ENCODE results near the gene DPPA4. TPM values are rescaled to one million over a fixed set of nuclear protein-coding genes. Genes with fewer than 3 reads are reported as not detected.

The DPPA4 gene
- total RNA-seq, 1 donor from 2014 or later, result 47.5 TPM

DNA sequence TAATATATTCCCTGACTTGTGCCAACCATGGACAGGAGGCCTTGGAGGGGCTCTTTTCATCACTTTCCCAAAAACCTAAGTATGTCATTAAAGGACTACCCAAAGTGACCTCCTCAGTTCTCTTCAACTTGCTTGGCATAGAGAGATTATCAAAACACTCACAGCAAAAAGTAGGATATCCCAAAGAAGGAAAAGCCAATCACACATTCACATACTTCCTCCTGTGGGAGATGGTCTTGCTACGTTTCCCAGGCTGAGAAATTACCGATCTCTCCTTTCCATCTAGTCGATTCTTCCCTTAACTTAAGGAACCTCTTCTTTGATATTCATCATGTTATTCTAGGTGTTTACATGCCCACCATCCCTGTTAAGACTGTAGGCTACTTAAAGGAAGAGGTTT lies 9.1 kb downstream of the DPPA4 start:
- H3K27ac Mint-ChIP-seq, result no peak overlapping the region
- no peak for DNase-seq (ENCODE audit: low spot score, unreplicated experiment)
- no peaks in the 10 kb centered on the region for H3K9me3 Mint-ChIP-seq (ENCODE audit: low read depth)
- TF ChIP-seq, protein P1, sequence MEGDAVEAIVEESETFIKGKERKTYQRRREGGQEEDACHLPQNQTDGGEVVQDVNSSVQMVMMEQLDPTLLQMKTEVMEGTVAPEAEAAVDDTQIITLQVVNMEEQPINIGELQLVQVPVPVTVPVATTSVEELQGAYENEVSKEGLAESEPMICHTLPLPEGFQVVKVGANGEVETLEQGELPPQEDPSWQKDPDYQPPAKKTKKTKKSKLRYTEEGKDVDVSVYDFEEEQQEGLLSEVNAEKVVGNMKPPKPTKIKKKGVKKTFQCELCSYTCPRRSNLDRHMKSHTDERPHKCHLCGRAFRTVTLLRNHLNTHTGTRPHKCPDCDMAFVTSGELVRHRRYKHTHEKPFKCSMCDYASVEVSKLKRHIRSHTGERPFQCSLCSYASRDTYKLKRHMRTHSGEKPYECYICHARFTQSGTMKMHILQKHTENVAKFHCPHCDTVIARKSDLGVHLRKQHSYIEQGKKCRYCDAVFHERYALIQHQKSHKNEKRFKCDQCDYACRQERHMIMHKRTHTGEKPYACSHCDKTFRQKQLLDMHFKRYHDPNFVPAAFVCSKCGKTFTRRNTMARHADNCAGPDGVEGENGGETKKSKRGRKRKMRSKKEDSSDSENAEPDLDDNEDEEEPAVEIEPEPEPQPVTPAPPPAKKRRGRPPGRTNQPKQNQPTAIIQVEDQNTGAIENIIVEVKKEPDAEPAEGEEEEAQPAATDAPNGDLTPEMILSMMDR (IDR thresholded peaks at IDR 0.05; ENCODE audit: unreplicated experiment), result no peak
- H3K4me3 Mint-ChIP-seq (ENCODE audit: low read depth), result no peak overlapping the region
- no peaks in the 10 kb centered on the region for H3K4me1 Mint-ChIP-seq (ENCODE audit: low read depth)
- no peaks in the 10 kb centered on the region for H3K27me3 Mint-ChIP-seq
- peaks cover 4% of the 10 kb centered on the region for H3K36me3 Mint-ChIP-seq (ENCODE audit: insufficient read depth)

GRCh38 chr3:109325657-109326056 lies 11.7 kb downstream of the DPPA4 start:
- H3K36me3 Mint-ChIP-seq (ENCODE audit: insufficient read depth), result peaks cover 4% of the 10 kb centered on the region
- H3K27ac Mint-ChIP-seq, result no peak overlapping the region
- no peaks in the 10 kb centered on the region for H3K27me3 Mint-ChIP-seq

DNA sequence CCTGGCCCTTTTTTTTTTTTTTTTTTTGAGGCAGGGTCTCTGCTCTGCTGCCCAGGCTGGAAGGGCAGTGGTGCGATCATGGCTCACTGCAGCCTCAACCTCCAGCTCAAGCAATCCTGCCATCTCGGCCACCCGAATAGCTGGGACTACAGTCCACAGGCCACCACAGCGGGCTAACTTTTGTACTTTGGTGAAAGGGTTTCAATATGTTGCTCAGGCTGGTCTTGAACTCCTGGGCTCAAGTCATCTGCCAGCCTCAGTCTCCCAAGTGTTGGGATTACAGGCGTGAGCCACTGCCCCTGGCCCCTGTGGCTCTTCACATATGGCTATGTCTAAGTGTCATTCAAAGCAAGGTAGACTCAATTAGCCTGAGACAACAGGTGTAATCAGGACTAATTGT lies 12.2 kb downstream of the DPPA4 start:
- H3K36me3 Mint-ChIP-seq (ENCODE audit: insufficient read depth), result peaks cover 4% of the 10 kb centered on the region
- TF ChIP-seq, protein P1 (IDR thresholded peaks at IDR 0.05; ENCODE audit: unreplicated experiment), result no peak
- no peak for DNase-seq (ENCODE audit: low spot score, unreplicated experiment)

More at GRCh38 chr3:109325657-109326056, 11.7 kb downstream of the DPPA4 start:
- Mint-ChIP-seq H3K9me3 (ENCODE audit: low read depth) (no peaks in the 10 kb centered on the region), H3K4me1 (ENCODE audit: low read depth) (no peaks in the 10 kb centered on the region), H3K4me3 (ENCODE audit: low read depth) (no peak overlapping the region)
- no peak for DNase-seq (ENCODE audit: low spot score, unreplicated experiment)
- TF ChIP-seq, protein P1 (IDR thresholded peaks at IDR 0.05; ENCODE audit: unreplicated experiment), result no peak

GRCh38 chr3:109316162-109316730 lies 21.1 kb downstream of the DPPA4 start, which contains the start of gene DPPA2:
DPPA2 (minus strand) TSS chr3:109316517; CDS start chr3:109314542, 1,975 bp downstream.
- Mint-ChIP-seq H3K27ac (no peak within 1 kb of the TSS), H3K4me3 (ENCODE audit: low read depth) (no peak within 1 kb of the TSS), H3K36me3 (ENCODE audit: insufficient read depth) (no peaks in the 10 kb centered on the region)

More for the DNA sequence above, 12.2 kb downstream of the DPPA4 start:
- H3K27ac Mint-ChIP-seq, result no peak overlapping the region
- no peaks in the 10 kb centered on the region for H3K9me3 Mint-ChIP-seq (ENCODE audit: low read depth)
- no peaks in the 10 kb centered on the region for H3K27me3 Mint-ChIP-seq
- no peak overlapping the region for H3K4me3 Mint-ChIP-seq (ENCODE audit: low read depth)
- no peaks in the 10 kb centered on the region for H3K4me1 Mint-ChIP-seq (ENCODE audit: low read depth)

DNA sequence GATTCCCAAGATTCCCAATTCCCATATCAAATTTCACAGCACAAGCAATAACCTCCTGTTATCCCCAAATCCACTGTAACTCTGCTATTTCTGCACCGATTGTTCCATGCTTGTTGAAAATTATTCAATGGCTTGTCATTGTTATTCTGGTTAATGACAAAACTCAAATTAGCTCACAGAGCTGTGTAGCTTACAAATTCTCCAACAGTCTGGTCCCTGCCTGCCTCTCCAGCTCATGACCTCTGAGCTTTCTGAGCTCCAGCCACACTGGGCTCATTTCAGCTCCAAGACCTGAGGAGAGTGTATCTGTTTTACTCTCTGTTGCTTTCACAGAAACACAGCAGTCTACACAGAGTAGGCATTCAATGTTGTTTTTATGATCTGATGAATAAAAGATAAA lies 24.3 kb downstream of the DPPA4 start:
- Mint-ChIP-seq H3K36me3 (ENCODE audit: insufficient read depth) (no peaks in the 10 kb centered on the region), H3K9me3 (ENCODE audit: low read depth) (no peaks in the 10 kb centered on the region), H3K27ac (no peak overlapping the region), H3K27me3 (no peaks in the 10 kb centered on the region), H3K4me3 (ENCODE audit: low read depth) (no peak overlapping the region), H3K4me1 (ENCODE audit: low read depth) (no peaks in the 10 kb centered on the region)
- TF ChIP-seq, protein P1 (IDR thresholded peaks at IDR 0.05; ENCODE audit: unreplicated experiment), result no peak
- DNase-seq (ENCODE audit: low spot score, unreplicated experiment), result no peak

More at GRCh38 chr3:109316162-109316730, 21.1 kb downstream of the DPPA4 start, which contains the start of gene DPPA2:
- no peaks in the 10 kb centered on the region for H3K27me3 Mint-ChIP-seq
- DNase-seq (ENCODE audit: low spot score, unreplicated experiment), result no peak
- H3K9me3 Mint-ChIP-seq (ENCODE audit: low read depth), result no peaks in the 10 kb centered on the region
- TF ChIP-seq, protein P1 (IDR thresholded peaks at IDR 0.05; ENCODE audit: unreplicated experiment), result no peak
- no peaks in the 10 kb centered on the region for H3K4me1 Mint-ChIP-seq (ENCODE audit: low read depth)
